Panc1 (cell line): ENCODE measurements around the gene NYAP2.

ENCODE experiments used
- POLR2AphosphoS5 ChIP-seq: IDR thresholded peaks from 2 replicates; pipeline ENCODE4 v1.6.1; 2012; ENCODE audit warnings: mild to moderate bottlenecking, low read depth, low read length, moderate library complexity
- TF ChIP-seq, protein P1 (sequence below): fragments of 450-650 bp; IDR thresholded peaks from 2 replicates; pipeline ENCODE4 v1.5.1; 2017; ENCODE audit warnings: mild to moderate bottlenecking

DNA sequence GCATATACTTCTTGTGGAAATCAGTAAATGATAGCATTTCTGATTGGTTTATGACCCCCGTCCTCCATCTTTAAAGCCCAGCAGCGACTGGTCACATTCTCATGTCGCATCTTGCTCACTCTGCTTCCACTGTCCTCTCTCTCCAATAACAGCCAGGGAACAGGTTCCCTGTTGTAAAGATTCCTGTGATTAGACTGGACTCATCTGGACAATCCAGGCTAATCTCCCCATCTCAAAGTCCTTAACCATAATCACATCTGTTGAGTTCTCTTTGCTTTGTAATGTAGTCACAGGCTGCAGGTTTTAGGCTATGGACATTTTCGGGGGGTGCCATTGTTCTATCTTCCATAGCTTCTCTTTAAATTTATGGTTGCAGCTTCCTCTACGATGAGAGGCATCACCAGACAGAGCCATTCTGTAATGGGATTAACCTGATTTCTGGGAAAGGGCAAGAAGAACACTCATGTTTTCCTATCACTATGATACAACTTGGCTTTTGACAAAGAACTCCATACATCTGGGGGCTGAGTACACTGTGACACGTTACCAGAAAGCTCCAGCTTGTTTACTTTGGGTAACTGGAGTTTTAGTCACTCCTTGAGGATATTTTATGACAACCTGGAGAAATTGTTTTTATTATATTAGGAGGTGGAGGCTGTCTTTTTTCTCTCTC, 159.0 kb downstream of the NYAP2 start:
- TF ChIP-seq, protein P1, sequence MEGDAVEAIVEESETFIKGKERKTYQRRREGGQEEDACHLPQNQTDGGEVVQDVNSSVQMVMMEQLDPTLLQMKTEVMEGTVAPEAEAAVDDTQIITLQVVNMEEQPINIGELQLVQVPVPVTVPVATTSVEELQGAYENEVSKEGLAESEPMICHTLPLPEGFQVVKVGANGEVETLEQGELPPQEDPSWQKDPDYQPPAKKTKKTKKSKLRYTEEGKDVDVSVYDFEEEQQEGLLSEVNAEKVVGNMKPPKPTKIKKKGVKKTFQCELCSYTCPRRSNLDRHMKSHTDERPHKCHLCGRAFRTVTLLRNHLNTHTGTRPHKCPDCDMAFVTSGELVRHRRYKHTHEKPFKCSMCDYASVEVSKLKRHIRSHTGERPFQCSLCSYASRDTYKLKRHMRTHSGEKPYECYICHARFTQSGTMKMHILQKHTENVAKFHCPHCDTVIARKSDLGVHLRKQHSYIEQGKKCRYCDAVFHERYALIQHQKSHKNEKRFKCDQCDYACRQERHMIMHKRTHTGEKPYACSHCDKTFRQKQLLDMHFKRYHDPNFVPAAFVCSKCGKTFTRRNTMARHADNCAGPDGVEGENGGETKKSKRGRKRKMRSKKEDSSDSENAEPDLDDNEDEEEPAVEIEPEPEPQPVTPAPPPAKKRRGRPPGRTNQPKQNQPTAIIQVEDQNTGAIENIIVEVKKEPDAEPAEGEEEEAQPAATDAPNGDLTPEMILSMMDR = no peak
- TF ChIP-seq POLR2AphosphoS5 = no peak
